ENCODE data around the gene EDAR.

EDAR gene

GRCh38 chr2:108988796-108989713 lies at the start of gene EDAR:
TSS of gene EDAR (minus strand) at chr2:108989220. CDS start at chr2:108931014, 58,206 bp downstream.
- peak; percentile 78 for DNase-seq

- no peak for DNase-seq
These were observed 44.2 kb upstream of the EDAR start for GRCh38 chr2:109033171-109033570.

- peak; percentile 25 for DNase-seq
These were observed 43.3 kb upstream of the EDAR start for GRCh38 chr2:109032229-109032820.

- peak; percentile 83 for DNase-seq
These were observed 42.6 kb upstream of the EDAR start for GRCh38 chr2:109031476-109032228.

- DNase-seq: no peak
These were observed 42.0 kb upstream of the EDAR start for GRCh38 chr2:109030870-109031475.

GRCh38 chr2:109029490-109030201 lies 40.6 kb upstream of the EDAR start:
- no peak for DNase-seq

- no peak for DNase-seq
These were observed 39.9 kb upstream of the EDAR start for GRCh38 chr2:109028738-109029489.

GRCh38 chr2:109028277-109028676 lies 39.3 kb upstream of the EDAR start:
- DNase-seq: peak; percentile 22

GRCh38 chr2:109027702-109028101 lies 38.7 kb upstream of the EDAR start:
- DNase-seq: no peak

GRCh38 chr2:109024477-109024876 lies 35.5 kb upstream of the EDAR start:
- DNase-seq: no peak

- DNase-seq: no peak
These were observed 32.9 kb upstream of the EDAR start for GRCh38 chr2:109021895-109022300.

GRCh38 chr2:109020217-109020637 lies 31.2 kb upstream of the EDAR start:
- DNase-seq: peak; percentile 76

- DNase-seq: no peak
These were observed 29.4 kb upstream of the EDAR start for GRCh38 chr2:109018452-109018851.

GRCh38 chr2:109017017-109017416 lies 28.0 kb upstream of the EDAR start:
- no peak for DNase-seq

GRCh38 chr2:109016376-109016775 lies 27.4 kb upstream of the EDAR start:
- no peak for DNase-seq

- DNase-seq: no peak
These were observed 25.5 kb upstream of the EDAR start for GRCh38 chr2:109014476-109014875.

- no peak for DNase-seq
These were observed 24.0 kb upstream of the EDAR start for GRCh38 chr2:109013051-109013450.

GRCh38 chr2:109009920-109010610 lies 21.0 kb upstream of the EDAR start:
- no peak for DNase-seq

GRCh38 chr2:109006971-109007370 lies 18.0 kb upstream of the EDAR start:
- no peak for DNase-seq

GRCh38 chr2:109005686-109006204 lies 16.7 kb upstream of the EDAR start:
- DNase-seq: peak; percentile 28

- no peak for DNase-seq
These were observed 12.2 kb upstream of the EDAR start for GRCh38 chr2:109001201-109001600.
